ENCODE measurements around the gene CRAT.

CRAT gene

GRCh38 chr9:129071526-129072126 is 39.0 kb downstream of the CRAT start:
- Mint-ChIP-seq H3K36me3 (peaks cover 8% of the 10 kb centered on the region), H3K27ac (peak overlapping the region; percentile 72), H3K4me3 (no peak overlapping the region)

DNA sequence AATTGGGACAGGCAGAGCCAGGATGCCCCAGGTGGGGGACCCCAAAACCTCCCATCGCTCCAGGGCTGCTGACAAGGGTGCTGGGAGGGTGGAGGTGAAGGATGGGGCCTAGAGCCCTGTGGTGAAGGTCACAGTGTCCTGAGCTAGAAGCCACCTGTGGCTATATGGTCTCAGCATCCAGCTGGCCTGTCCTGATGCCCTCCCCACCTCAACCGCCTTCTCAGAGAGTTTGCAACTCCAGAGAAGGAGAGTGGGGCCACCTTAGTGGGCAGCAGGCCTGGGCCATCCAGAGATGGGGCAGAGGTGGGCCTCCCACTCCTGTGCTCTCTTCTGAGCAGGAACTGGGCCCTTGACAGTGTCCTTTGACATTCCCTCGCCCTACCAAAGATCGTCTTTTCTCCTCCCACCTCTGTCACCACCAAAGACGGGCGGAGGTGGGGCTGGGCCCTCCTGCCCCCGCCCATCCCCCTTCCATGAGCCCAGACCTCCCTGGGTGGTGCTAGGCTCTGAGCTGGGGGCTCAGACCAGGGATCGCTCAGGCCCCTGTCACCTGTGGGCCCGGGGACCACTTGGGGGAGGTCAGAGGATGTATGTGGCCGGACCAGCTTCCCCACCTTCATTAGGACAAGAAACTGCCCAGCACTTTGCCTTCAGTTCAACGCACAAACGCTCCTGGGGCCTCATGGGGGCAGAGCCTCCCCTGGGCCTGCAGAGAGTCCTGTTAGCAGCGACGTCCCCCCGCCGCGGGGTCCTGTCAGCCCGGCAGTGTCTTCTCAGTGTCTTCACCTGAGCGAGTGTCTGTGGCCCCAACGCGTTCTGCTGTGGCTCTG is 39.7 kb downstream of the CRAT start:
- H3K4me3 Mint-ChIP-seq = no peak overlapping the region

More at GRCh38 chr9:129071526-129072126, 39.0 kb downstream of the CRAT start:
- Mint-ChIP-seq H3K9me3 (no peaks in the 10 kb centered on the region), H3K4me1 (peaks cover 38% of the 10 kb centered on the region)
- ATAC-seq (no peak), DNase-seq (ENCODE audit: low spot score in 2 of 2) (no peak)

DNA sequence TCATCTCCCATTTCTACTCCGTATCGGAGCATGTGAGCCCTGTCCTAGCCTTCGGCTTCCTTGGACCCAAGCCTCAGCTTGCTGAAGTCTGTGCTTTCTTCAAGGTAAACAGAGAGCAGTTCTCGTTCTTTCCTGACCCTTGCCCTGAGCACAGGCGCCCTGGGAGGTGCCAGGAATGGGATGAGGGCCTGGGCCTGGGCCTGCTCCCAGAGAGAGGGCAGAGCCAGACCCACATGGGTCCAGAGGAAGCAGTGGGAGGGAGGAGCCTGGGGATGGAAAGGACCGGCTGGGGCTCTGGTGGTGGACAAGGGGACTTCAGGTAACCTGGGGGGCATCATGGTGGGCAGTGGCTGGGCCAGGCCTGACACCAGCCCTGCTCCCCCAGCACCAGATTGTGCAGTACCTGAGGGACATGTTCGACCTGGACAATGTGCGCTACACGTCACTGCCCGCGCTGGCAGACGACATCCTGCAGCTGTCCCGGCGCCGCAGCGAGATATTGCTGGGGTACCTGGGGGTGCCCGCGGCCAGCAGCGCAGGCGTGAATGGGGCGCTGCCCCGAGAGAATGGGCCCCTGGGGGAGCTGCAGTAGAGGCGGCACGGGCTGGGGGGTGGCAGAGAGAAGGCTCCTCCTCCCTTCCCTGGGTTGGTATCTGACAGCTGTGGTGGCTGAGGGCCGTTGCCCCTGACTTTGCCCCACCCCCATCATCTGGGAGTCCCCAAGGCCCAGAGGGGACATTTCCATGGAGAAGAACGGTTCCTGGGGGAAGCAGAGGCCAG is 40.5 kb downstream of the CRAT start:
- ATAC-seq (no peak), DNase-seq (ENCODE audit: low spot score in 2 of 2) (no peak)
- Mint-ChIP-seq H3K27ac (peak overlapping the region; percentile 95), H3K36me3 (peaks cover 24% of the 10 kb centered on the region), H3K4me1 (peaks cover 38% of the 10 kb centered on the region), H3K4me3 (peak overlapping the region; percentile 63), H3K9me3 (no peaks in the 10 kb centered on the region)

More for the DNA sequence above, 39.7 kb downstream of the CRAT start:
- no peak for DNase-seq (ENCODE audit: low spot score in 2 of 2)
- Mint-ChIP-seq H3K9me3 (no peaks in the 10 kb centered on the region), H3K36me3 (peaks cover 15% of the 10 kb centered on the region), H3K4me1 (peaks cover 38% of the 10 kb centered on the region), H3K27ac (peak overlapping the region; percentile 72)
- no peak for ATAC-seq

GRCh38 chr9:129068990-129069861 is 41.4 kb downstream of the CRAT start:
- Mint-ChIP-seq H3K4me1 (peaks cover 38% of the 10 kb centered on the region), H3K9me3 (no peaks in the 10 kb centered on the region), H3K27ac (peak overlapping the region; percentile 95), H3K36me3 (peaks cover 32% of the 10 kb centered on the region), H3K4me3 (peak overlapping the region; percentile 63)
- peak; percentile 94 for ATAC-seq
- DNase-seq (ENCODE audit: low spot score in 2 of 2) = peak; percentile 33 to 68

DNA sequence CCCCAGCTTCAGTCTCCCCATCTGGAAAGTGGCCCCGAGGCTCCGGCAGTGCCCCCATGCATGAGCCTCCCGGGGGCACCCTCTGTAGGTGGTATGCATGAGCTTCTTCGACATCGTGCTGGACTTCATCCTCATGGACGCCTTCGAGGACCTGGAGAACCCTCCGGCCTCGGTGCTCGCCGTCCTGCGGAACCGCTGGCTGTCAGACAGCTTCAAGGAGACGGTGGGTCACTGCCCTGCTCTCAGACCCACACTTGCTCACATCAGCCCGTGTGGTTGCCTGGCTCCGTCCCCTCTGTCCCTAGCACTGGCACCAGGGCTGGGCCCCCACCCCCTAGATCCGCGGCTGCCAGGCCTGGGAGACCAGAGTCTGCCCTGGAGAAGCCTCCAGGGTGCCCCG is 42.5 kb downstream of the CRAT start:
- H3K9me3 Mint-ChIP-seq = no peaks in the 10 kb centered on the region
- DNase-seq (ENCODE audit: low spot score in 2 of 2) = no peak
- H3K36me3 Mint-ChIP-seq = peaks cover 37% of the 10 kb centered on the region
- peaks cover 31% of the 10 kb centered on the region for H3K4me1 Mint-ChIP-seq
- no peak for ATAC-seq
- H3K27ac Mint-ChIP-seq = peak overlapping the region; percentile 95
- peak overlapping the region; percentile 63 for H3K4me3 Mint-ChIP-seq

DNA sequence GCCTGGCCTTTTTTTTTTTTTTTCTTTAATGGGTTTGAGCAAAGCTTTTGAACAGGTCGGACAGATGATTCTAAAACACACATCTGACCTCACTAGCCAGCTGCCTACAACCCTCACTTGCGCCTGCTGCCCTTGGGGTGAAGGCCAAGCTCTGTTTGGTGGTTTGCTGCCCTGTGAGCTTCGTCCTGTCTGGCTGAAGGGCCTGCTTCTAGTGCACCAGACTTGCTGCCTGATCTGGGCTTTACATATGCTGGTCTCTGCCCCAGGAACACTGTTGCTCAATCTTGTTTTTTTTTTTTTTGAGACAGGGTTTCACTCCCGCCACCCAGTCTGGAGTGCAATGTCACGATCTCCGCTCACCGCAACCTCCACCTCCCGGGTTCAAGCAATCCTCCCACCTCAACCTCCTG is 46.1 kb downstream of the CRAT start:
- H3K9me3 Mint-ChIP-seq = no peaks in the 10 kb centered on the region
- no peak overlapping the region for H3K27ac Mint-ChIP-seq
- H3K4me1 Mint-ChIP-seq = peaks cover 13% of the 10 kb centered on the region
- H3K36me3 Mint-ChIP-seq = peaks cover 56% of the 10 kb centered on the region
- H3K4me3 Mint-ChIP-seq = no peak overlapping the region
- DNase-seq (ENCODE audit: low spot score in 2 of 2) (no peak), ATAC-seq (no peak)

DNA sequence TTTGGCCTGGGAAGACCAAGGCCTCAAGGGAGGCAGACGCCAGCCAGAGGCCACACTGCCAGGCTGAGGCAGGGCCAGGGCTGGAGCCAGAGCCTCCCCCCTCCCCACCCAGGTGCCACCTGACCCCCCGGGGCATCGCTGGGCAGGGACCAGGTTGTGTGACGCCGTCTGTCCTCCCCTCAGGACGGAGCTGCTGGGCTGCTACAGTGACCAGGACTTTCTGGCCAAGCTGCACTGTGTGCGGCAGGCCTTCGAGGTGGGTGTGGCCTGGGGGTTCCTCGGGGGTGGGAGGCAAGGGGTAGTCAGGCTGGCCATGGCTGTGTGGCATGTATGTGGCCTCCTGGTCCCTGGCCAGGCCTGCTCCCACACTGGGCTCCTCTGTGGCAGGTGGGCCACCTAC is 47.5 kb downstream of the CRAT start:
- DNase-seq (ENCODE audit: low spot score in 2 of 2) = no peak
- no peak overlapping the region for H3K4me3 Mint-ChIP-seq
- H3K4me1 Mint-ChIP-seq = peaks cover under 1% of the 10 kb centered on the region
- H3K9me3 Mint-ChIP-seq = no peaks in the 10 kb centered on the region
- ATAC-seq = no peak
- H3K36me3 Mint-ChIP-seq = peaks cover 65% of the 10 kb centered on the region
- H3K27ac Mint-ChIP-seq = no peak overlapping the region

DNA sequence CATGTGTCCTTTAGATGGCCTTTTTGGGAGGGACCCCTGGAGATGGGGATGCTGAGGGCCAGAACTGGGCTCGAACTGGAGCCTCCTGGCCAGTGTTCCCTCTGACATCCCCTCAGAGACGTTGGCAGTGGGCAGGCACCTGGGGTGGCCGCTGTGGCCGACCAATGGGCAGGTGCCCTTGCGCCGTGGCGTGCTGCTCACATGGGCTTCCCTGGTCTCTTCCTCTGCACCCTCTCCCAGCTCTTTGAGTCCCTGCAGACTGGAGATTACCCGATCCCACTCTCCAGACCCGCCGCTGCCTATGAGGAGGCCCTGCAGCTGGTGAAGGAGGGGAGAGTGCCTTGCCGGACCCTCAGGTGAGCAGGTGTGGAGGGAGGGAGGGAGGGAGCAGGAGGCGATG is 49.6 kb downstream of the CRAT start:
- Mint-ChIP-seq H3K4me1 (no peaks in the 10 kb centered on the region), H3K27ac (no peak overlapping the region), H3K4me3 (no peak overlapping the region), H3K36me3 (peaks cover 70% of the 10 kb centered on the region), H3K9me3 (no peaks in the 10 kb centered on the region)
- no peak for ATAC-seq
- no peak for DNase-seq (ENCODE audit: low spot score in 2 of 2)

DNA sequence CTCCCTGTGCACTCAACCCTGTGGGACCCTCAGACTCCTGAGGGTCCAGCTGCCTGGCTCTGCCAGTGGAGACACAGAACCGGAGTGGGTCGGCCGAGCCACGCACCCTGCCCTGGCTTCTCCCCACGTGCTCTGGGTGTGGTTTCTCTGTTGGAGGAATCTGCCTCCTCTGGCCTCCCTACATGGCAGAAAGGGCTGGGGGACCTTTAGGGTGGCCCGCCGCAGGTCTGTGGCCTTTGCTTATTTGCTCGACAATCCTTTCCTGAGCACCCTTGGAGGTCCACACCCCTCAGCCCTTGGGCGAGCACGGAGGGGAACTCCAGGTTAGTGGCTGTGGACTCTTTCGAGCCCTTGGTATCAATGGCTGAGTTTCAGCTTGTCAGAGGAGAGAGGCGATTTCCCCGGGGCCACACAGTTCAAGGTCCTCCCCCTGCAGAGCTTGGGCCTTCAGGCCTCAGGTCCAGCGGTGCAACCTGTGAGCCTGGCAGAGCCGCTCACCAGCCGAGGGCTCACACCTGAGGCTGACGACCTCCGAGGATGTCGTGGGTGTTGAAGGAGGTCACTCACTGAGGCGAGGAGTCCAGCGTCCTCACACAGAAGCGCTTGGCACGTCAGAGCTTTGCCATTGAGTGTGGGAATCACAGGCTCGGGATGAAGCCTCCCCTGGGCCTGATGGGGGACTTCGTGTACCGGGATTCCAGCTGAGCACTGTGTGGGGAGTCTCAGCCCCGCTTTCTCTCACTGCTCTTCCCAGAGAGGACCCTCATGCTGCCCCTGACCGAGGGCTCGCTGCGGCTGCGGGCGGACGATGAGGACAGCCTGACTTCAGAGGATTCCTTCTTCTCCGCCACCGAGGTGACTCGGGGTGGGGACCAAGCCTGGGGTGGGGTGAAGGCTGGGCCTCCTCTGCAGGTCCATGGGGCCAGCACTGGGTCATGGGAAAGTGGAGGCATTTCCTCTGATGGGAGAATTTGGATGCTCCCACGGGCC is 50.5 kb downstream of the CRAT start:
- Mint-ChIP-seq H3K4me1 (no peaks in the 10 kb centered on the region), H3K36me3 (peaks cover 70% of the 10 kb centered on the region), H3K9me3 (no peaks in the 10 kb centered on the region), H3K4me3 (no peak overlapping the region), H3K27ac (no peak overlapping the region)
- ATAC-seq = no peak
- DNase-seq (ENCODE audit: low spot score in 2 of 2) = no peak

GRCh38 chr9:129058965-129059795 is 51.4 kb downstream of the CRAT start:
- DNase-seq (ENCODE audit: low spot score in 2 of 2) (no peak), ATAC-seq (peak; percentile 19)
- Mint-ChIP-seq H3K9me3 (no peaks in the 10 kb centered on the region), H3K4me1 (no peaks in the 10 kb centered on the region), H3K27ac (no peak overlapping the region), H3K36me3 (peaks cover 70% of the 10 kb centered on the region), H3K4me3 (no peak overlapping the region)

- Mint-ChIP-seq H3K36me3 (peaks cover 84% of the 10 kb centered on the region), H3K4me1 (no peaks in the 10 kb centered on the region), H3K4me3 (no peak overlapping the region), H3K9me3 (no peaks in the 10 kb centered on the region), H3K27ac (no peak overlapping the region)
- no peak for ATAC-seq
- DNase-seq (ENCODE audit: low spot score in 2 of 2) = no peak
These were observed 56.3 kb downstream of the CRAT start for GRCh38 chr9:129054163-129054851.

DNA sequence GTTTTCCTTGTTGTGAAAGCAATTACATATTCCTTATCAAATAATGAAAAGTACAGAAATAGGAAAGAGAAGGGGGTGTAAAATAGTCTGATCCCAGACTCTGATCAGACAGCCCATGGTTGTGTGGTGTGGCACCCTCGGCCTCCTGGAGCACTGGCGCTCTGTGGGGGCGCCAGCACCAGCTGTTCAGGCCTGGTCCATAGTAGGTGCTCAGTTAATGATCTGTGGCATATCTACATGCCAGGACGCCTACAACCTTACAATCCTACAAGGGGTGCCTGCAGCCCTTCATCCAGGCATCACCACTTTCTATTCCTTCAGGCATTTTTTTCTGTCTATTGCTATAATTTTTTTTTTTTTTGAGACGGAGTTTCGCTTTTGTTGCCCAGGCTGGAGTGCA is 57.6 kb downstream of the CRAT start:
- DNase-seq (ENCODE audit: low spot score in 2 of 2) = no peak
- no peak for ATAC-seq
- Mint-ChIP-seq H3K27ac (no peak overlapping the region), H3K4me3 (no peak overlapping the region), H3K9me3 (no peaks in the 10 kb centered on the region), H3K4me1 (no peaks in the 10 kb centered on the region), H3K36me3 (peaks cover 85% of the 10 kb centered on the region)

- Mint-ChIP-seq H3K36me3 (peaks cover 85% of the 10 kb centered on the region), H3K27ac (no peak overlapping the region), H3K9me3 (no peaks in the 10 kb centered on the region), H3K4me3 (no peak overlapping the region), H3K4me1 (no peaks in the 10 kb centered on the region)
- DNase-seq (ENCODE audit: low spot score in 2 of 2) = no peak
- no peak for ATAC-seq
These were observed 58.0 kb downstream of the CRAT start for GRCh38 chr9:129052592-129052991.

Measured in stimulated activated effector memory CD8-positive, alpha-beta T cell treated with anti-CD3 and anti-CD28 coated beads, Interleukin-12 subunit alpha, Interleukin-12 subunit beta, amount 100 ng/mL, for 72 hours (primary cell).